ENCODE results near the gene PRR12.

Gene PRR12

GRCh38 chr19:49560358-49560900, 30.6 kb upstream of the PRR12 start:
- TF ChIP-seq CTCF (IDR thresholded peaks at IDR 0.05; ENCODE audit: low read depth, low read length) = no peak
- no peak overlapping the region for H3K4me3 ChIP-seq (replicated peaks in 1 of 2; ENCODE audit: low read depth in 2 of 2, low read length in 2 of 2)
- no peak for DNase-seq (ENCODE audit: low read depth in 2 of 2)

GRCh38 chr19:49564616-49565045, 26.4 kb upstream of the PRR12 start:
- DNase-seq (ENCODE audit: low read depth in 2 of 2) = no peak
- no peak for TF ChIP-seq CTCF (IDR thresholded peaks at IDR 0.05; ENCODE audit: low read depth, low read length)
- H3K4me3 ChIP-seq (replicated peaks in 1 of 2; ENCODE audit: low read depth in 2 of 2, low read length in 2 of 2) = no peak overlapping the region

GRCh38 chr19:49565261-49565660, 25.7 kb upstream of the PRR12 start:
- TF ChIP-seq CTCF (IDR thresholded peaks at IDR 0.05; ENCODE audit: low read depth, low read length) = no peak
- no peak overlapping the region for H3K4me3 ChIP-seq (replicated peaks in 1 of 2; ENCODE audit: low read depth in 2 of 2, low read length in 2 of 2)
- DNase-seq (ENCODE audit: low read depth in 2 of 2) = peak; percentile 31 to 66

- DNase-seq (ENCODE audit: low read depth in 2 of 2) = no peak
- TF ChIP-seq CTCF (IDR thresholded peaks at IDR 0.05; ENCODE audit: low read depth, low read length) = no peak
- H3K4me3 ChIP-seq (replicated peaks in 1 of 2; ENCODE audit: low read depth in 2 of 2, low read length in 2 of 2) = no peak overlapping the region
These were observed 24.7 kb upstream of the PRR12 start for GRCh38 chr19:49566302-49566701.

- no peak overlapping the region for H3K4me3 ChIP-seq (replicated peaks in 1 of 2; ENCODE audit: low read depth in 2 of 2, low read length in 2 of 2)
- no peak for TF ChIP-seq CTCF (IDR thresholded peaks at IDR 0.05; ENCODE audit: low read depth, low read length)
- no peak for DNase-seq (ENCODE audit: low read depth in 2 of 2)
These were observed 23.0 kb upstream of the PRR12 start for GRCh38 chr19:49567861-49568441.

GRCh38 chr19:49570138-49570856, 20.7 kb upstream of the PRR12 start:
- peak; percentile 91 to 92 for DNase-seq (ENCODE audit: low read depth in 2 of 2)
- peak; percentile 99 for TF ChIP-seq CTCF (IDR thresholded peaks at IDR 0.05; ENCODE audit: low read depth, low read length)
- H3K4me3 ChIP-seq (replicated peaks in 1 of 2; ENCODE audit: low read depth in 2 of 2, low read length in 2 of 2) = no peak overlapping the region
